Astrocyte of the cerebellum (primary cell): ENCODE measurements around the gene IFITM5.

Experiments used
- DNase-seq: peaks from one replicate; pipeline ENCODE4 v3.0.0-alpha.2; 2011; ENCODE audit warnings: low read depth
- H3K4me3 ChIP-seq: 2 replicates; pipeline ENCODE4 v1.5.1; 2011; ENCODE audit warnings: mild to moderate bottlenecking, low read depth, low read length, moderate library complexity
- in situ Hi-C: cut with HindIII; loops from 2 replicates; pipeline ENCODE4 v1.10.0; 2017; ENCODE audit warnings: low sequenced_read_pairs
- TF ChIP-seq, protein P1 (sequence below): IDR thresholded peaks from 2 replicates; pipeline ENCODE4 v1.5.1; 2012; ENCODE audit warnings: low read length, low read depth, moderate library complexity, mild to moderate bottlenecking; ENCODE audit errors: missing control alignments

IFITM5 gene

DNA sequence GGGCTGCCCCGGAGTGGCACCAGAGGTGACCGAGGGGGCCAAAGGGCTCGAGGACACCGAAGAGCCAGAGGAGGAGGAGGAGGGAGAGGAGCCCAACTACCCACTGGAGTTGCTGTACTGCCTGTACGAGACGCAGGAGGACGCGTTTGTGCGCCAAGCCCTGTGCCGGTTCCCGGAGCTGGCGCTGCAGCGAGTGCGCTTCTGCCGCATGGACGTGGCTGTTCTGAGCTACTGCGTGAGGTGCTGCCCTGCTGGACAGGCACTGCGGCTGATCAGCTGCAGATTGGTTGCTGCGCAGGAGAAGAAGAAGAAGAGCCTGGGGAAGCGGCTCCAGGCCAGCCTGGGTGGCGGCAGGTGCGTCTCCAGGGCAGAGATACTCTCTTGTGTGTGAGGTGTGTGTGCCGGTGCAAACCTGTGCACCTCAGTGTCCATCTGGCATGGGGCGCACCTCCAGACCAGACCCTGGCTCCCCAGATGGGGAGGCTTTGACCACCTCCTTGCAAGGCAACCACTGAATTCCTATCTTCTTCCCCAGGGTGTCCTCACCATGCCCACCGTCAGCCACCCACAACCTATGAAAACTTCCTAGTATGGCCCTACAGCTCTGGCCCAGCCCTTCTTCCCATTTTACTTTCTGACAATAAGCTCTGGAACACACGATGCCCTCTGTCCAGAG lies 17.7 kb downstream of the IFITM5 start:
- no peak overlapping the region for H3K4me3 ChIP-seq
- TF ChIP-seq, protein P1, sequence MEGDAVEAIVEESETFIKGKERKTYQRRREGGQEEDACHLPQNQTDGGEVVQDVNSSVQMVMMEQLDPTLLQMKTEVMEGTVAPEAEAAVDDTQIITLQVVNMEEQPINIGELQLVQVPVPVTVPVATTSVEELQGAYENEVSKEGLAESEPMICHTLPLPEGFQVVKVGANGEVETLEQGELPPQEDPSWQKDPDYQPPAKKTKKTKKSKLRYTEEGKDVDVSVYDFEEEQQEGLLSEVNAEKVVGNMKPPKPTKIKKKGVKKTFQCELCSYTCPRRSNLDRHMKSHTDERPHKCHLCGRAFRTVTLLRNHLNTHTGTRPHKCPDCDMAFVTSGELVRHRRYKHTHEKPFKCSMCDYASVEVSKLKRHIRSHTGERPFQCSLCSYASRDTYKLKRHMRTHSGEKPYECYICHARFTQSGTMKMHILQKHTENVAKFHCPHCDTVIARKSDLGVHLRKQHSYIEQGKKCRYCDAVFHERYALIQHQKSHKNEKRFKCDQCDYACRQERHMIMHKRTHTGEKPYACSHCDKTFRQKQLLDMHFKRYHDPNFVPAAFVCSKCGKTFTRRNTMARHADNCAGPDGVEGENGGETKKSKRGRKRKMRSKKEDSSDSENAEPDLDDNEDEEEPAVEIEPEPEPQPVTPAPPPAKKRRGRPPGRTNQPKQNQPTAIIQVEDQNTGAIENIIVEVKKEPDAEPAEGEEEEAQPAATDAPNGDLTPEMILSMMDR = no peak
- no peak for DNase-seq
- in situ Hi-C loops = no loop called here

DNA sequence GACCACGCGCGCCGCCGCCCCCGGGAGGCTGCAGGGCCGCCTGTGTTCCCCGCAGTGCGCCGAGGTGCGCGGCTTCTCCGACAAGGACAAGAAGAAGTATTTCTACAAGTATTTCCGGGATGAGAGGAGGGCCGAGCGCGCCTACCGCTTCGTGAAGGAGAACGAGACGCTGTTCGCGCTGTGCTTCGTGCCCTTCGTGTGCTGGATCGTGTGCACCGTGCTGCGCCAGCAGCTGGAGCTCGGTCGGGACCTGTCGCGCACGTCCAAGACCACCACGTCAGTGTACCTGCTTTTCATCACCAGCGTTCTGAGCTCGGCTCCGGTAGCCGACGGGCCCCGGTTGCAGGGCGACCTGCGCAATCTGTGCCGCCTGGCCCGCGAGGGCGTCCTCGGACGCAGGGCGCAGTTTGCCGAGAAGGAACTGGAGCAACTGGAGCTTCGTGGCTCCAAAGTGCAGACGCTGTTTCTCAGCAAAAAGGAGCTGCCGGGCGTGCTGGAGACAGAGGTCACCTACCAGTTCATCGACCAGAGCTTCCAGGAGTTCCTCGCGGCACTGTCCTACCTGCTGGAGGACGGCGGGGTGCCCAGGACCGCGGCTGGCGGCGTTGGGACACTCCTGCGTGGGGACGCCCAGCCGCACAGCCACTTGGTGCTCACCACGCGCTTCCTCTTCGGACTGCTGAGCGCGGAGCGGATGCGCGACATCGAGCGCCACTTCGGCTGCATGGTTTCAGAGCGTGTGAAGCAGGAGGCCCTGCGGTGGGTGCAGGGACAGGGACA lies 18.4 kb downstream of the IFITM5 start:
- DNase-seq = no peak
- H3K4me3 ChIP-seq = no peak overlapping the region
- in situ Hi-C loops = no loop called here
- TF ChIP-seq, protein P1 = no peak

DNA sequence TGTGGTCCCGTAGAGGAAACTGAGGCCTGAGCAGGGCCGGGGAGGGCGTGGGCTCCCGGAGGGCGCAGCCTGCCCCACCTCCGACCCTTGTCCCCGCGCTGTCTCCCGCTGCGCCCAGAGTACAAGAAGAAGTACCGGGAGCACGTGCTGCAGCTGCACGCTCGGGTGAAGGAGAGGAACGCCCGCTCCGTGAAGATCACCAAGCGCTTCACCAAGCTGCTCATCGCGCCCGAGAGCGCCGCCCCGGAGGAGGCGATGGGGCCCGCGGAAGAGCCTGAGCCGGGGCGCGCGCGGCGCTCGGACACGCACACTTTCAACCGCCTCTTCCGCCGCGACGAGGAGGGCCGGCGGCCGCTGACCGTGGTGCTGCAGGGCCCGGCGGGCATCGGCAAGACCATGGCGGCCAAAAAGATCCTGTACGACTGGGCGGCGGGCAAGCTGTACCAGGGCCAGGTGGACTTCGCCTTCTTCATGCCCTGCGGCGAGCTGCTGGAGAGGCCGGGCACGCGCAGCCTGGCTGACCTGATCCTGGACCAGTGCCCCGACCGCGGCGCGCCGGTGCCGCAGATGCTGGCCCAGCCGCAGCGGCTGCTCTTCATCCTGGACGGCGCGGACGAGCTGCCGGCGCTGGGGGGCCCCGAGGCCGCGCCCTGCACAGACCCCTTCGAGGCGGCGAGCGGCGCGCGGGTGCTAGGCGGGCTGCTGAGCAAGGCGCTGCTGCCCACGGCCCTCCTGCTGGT lies 19.2 kb downstream of the IFITM5 start:
- no peak for DNase-seq
- TF ChIP-seq, protein P1 = no peak
- H3K4me3 ChIP-seq = no peak overlapping the region
- in situ Hi-C loops = no loop called here

DNA sequence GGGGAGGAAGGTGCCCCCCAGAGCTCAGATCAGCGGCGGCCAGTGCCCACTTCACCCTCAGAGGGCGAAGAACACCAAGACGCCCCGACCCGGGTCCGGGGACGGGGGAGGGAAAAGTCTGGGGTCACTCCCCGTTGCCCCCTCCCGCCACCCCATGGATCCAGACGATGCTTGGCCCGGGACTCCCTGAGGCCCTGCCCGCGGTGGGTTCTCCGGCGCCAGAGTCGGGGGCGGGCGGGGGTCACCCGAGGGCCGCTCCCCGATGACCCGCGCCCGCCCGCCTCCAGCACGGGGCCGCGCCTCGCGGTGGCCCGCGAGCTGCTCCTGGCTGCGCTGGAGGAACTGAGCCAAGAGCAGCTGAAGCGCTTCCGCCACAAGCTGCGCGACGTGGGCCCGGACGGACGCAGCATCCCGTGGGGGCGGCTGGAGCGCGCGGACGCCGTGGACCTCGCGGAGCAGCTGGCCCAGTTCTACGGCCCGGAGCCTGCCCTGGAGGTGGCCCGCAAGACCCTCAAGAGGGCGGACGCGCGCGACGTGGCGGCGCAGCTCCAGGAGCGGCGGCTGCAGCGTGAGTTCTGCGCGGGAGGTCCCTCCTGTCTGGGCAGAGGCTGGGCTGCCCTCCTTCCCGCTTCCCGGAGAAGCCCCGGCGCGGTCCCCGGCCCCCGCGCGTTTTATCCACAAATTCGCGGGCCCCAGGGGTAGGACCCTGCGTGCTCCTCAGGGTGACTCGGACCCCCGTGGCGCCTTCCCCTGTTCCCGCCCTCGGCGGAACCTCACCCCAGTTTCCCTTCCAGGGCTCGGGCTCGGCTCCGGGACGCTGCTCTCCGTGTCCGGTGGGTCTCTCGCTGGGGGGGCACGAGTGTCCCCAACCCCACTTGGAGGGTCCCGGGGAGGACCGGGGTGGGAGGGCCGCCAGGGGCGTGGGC lies 20.0 kb downstream of the IFITM5 start:
- TF ChIP-seq, protein P1 = no peak
- no peak overlapping the region for H3K4me3 ChIP-seq
- in situ Hi-C loops = no loop called here

DNA sequence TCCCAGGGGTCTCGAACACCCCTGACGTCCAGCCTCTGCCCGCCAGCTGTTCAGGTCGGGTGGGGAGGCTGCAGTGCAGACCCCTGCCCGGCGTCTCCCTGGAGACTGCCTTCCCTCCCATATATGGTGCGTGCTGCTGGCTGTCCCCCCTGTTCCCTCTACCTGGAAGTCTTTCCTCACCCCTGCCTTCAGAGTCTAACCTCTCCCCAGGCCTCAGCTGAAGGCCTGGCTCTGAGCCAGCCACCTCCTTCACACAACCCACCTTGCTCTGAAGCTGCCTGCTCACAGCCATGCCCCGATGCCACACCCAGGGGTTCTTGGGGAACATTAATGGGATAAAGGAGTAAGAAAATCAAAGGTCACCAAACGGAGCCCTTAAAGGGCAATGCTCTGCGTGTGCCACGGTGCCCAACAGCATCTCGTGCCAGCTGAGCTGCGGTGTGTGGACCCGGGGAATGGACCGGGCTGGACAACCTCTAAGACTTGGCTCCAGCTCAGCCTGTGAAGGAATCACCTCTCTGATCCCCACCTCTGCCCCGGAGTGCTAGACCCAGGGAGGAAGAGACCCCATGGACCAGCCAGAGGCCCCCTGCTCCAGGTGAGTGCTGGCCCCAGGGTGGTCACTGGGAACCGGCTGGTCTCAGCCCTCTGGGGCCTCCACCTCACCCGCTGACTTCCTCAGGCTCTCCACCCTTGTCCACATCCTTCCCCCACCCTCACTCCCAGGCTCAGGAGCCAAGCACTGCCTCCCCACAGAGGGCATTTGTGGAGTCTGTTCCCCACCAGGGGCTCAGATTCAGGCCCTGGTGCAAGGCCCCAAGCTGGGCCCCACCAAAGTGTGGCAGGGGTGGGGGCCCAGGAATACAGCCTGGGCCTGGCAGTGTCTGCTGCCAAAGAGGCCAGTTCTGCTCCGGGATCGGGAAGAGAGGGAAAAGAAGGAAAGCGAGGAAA lies 21.1 kb downstream of the IFITM5 start, which contains the start of gene NLRP6:
Gene NLRP6, plus strand, starts transcription at position 407 of the 951 bp plus-strand sequence. Its CDS starts 163 bp downstream, at position 570.
- TF ChIP-seq, protein P1 = no peak
- no peak within 1 kb of the TSS for H3K4me3 ChIP-seq
- no peak for DNase-seq
- in situ Hi-C loops = no loop called here

More for the DNA sequence above, 20.0 kb downstream of the IFITM5 start:
- no peak for DNase-seq
